Hepatocyte (in vitro differentiated cells): ENCODE data around the gene PRDM16. TPM values are rescaled to one million over a fixed set of nuclear protein-coding genes. Genes with fewer than 3 reads are reported as not detected.

Experiments used
- DNase-seq: peaks from one replicate; pipeline ENCODE4 v3.0.0-alpha.2; 2016; ENCODE audit warnings: low spot score
- H2AFZ ChIP-seq: fragments of 200-600 bp; sonication (generic); 2 replicates; pipeline ENCODE4 v1.6.0; 2016; ENCODE audit warnings: antibody characterized with exemption, mild to moderate bottlenecking
- H3K27ac ChIP-seq: fragments of 200-600 bp; sonication (generic); 2 replicates; pipeline ENCODE4 v1.5.1; 2016; ENCODE audit warnings: mild to moderate bottlenecking
- H3K27me3 ChIP-seq: fragments of 200-600 bp; sonication (generic); 2 replicates; pipeline ENCODE4 v1.6.1; 2016
- H3K36me3 ChIP-seq: fragments of 200-600 bp; sonication (generic); replicated peaks from 2 replicates; pipeline ENCODE4 v1.5.1; 2016; ENCODE audit warnings: low read depth; ENCODE audit not compliant: insufficient read depth
- H3K4me1 ChIP-seq: fragments of 200-600 bp; sonication (generic); 2 replicates; pipeline ENCODE4 v1.5.1; 2016; ENCODE audit warnings: mild to moderate bottlenecking, moderate library complexity; ENCODE audit not compliant: insufficient read depth
- H3K4me2 ChIP-seq: fragments of 200-600 bp; sonication (generic); 2 replicates; pipeline ENCODE4 v1.6.0; 2016
- H3K4me3 ChIP-seq: fragments of 200-600 bp; sonication (generic); 2 replicates; pipeline ENCODE4 v1.5.1; 2016; ENCODE audit warnings: mild to moderate bottlenecking
- H3K79me2 ChIP-seq: fragments of 200-600 bp; sonication (generic); 2 replicates; pipeline ENCODE4 v1.6.0; 2017; ENCODE audit warnings: mild to moderate bottlenecking
- H3K9me2 ChIP-seq: fragments of 200-600 bp; sonication (generic); replicated peaks from 2 replicates; pipeline ENCODE4 v1.6.0; 2017; ENCODE audit warnings: mild to moderate bottlenecking; ENCODE audit not compliant: insufficient read depth
- H3K9me3 ChIP-seq: fragments of 200-600 bp; sonication (generic); 2 replicates; pipeline ENCODE4 v1.5.1; 2016; ENCODE audit warnings: low read depth, mild to moderate bottlenecking
- H4K20me1 ChIP-seq: fragments of 200-600 bp; sonication (generic); 2 replicates; pipeline ENCODE4 v1.6.0; 2016; ENCODE audit warnings: mild to moderate bottlenecking; ENCODE audit not compliant: insufficient read depth, poor library complexity, severe bottlenecking
- CTCF ChIP-seq: fragments of 200-600 bp; sonication (generic); IDR thresholded peaks from 2 replicates; pipeline ENCODE4 v1.5.1; 2016; ENCODE audit warnings: antibody characterized with exemption, mild to moderate bottlenecking; ENCODE audit not compliant: poor library complexity
- EZH2 ChIP-seq: fragments of 200-600 bp; sonication (generic); IDR thresholded peaks from 2 replicates; pipeline ENCODE4 v1.6.1; 2016; ENCODE audit warnings: antibody characterized with exemption, mild to moderate bottlenecking, borderline replicate concordance
- EZH2phosphoT487 ChIP-seq: fragments of 200-600 bp; sonication (generic); IDR thresholded peaks from one replicate; pipeline ENCODE4 v1.6.1; 2018; ENCODE audit warnings: antibody characterized with exemption, mild to moderate bottlenecking, low read depth, moderate library complexity; ENCODE audit not compliant: unreplicated experiment, severe bottlenecking
- WGBS: methylation state at CpG from one replicate; pipeline ENCODE4 v1.1.6; 2016; ENCODE audit warnings: low lambda C conversion rate; ENCODE audit errors: missing lambda C conversion rate; 5-methylcytosine and 5-hydroxymethylcytosine counted together
- polyA plus RNA-seq: library from polyadenylated mRNA; unstranded; fragments of >200 nt; fragmentation: Nextera tagmentation; extraction: Ambion mirVana; gene quantifications from 2 replicates; pipeline ENCODE4 v1.2.1, GENCODE V29; 2016
- total RNA-seq: library from RNA; depleted of rRNA; stranded (reverse); fragments of >200 nt; gene quantifications from 2 replicates; pipeline ENCODE4 v1.2.3, GENCODE V29; 2014

PRDM16 gene
- total and polyA plus RNA-seq, 2 experiments from 2014 or later, result 8.1 to 9.9 TPM

- no peak overlapping the region for H3K27ac ChIP-seq
- H3K79me2 ChIP-seq, result no peaks in the 10 kb centered on the region
- no peaks in the 10 kb centered on the region for H3K36me3 ChIP-seq
- DNase-seq, result no peak
- whole genome bisulfite sequencing, result 69% methylated on average over 15 of the region's 15 CpGs
- no peaks in the 10 kb centered on the region for H3K9me2 ChIP-seq
- H3K4me2 ChIP-seq, result peak overlapping the region; percentile 57
- H3K4me1 ChIP-seq, result peaks cover 43% of the 10 kb centered on the region
- no peak overlapping the region for H3K4me3 ChIP-seq
- TF ChIP-seq EZH2phosphoT487 (no peak), EZH2 (no peak), CTCF (no peak)
- no peaks in the 10 kb centered on the region for H3K27me3 ChIP-seq
- H3K9me3 ChIP-seq, result no peaks in the 10 kb centered on the region
- no peaks in the 10 kb centered on the region for H4K20me1 ChIP-seq
- H2AFZ ChIP-seq, result no peak overlapping the region
Measured at GRCh38 chr1:3226191-3226590, 157.2 kb downstream of the PRDM16 start.

GRCh38 chr1:3226701-3227350 is 157.8 kb downstream of the PRDM16 start:
- no peaks in the 10 kb centered on the region for H4K20me1 ChIP-seq
- no peaks in the 10 kb centered on the region for H3K9me2 ChIP-seq
- H3K27me3 ChIP-seq, result no peaks in the 10 kb centered on the region
- peaks cover 37% of the 10 kb centered on the region for H3K4me1 ChIP-seq
- DNase-seq, result no peak
- H2AFZ ChIP-seq, result no peak overlapping the region
- TF ChIP-seq EZH2phosphoT487, result no peak
- TF ChIP-seq CTCF, result no peak
- TF ChIP-seq EZH2, result no peak
- H3K4me2 ChIP-seq, result peak overlapping the region; percentile 57
- no peak overlapping the region for H3K27ac ChIP-seq
- H3K36me3 ChIP-seq, result no peaks in the 10 kb centered on the region
- no peaks in the 10 kb centered on the region for H3K79me2 ChIP-seq
- H3K4me3 ChIP-seq, result no peak overlapping the region
- 64% methylated on average over 27 of the region's 27 CpGs for WGBS
- H3K9me3 ChIP-seq, result no peaks in the 10 kb centered on the region

- no peak overlapping the region for H3K4me3 ChIP-seq
- TF ChIP-seq EZH2 (no peak), CTCF (no peak), EZH2phosphoT487 (no peak)
- no peak overlapping the region for H3K27ac ChIP-seq
- H3K36me3 ChIP-seq, result no peaks in the 10 kb centered on the region
- 87% methylated on average over 17 of the region's 17 CpGs for WGBS
- no peaks in the 10 kb centered on the region for H4K20me1 ChIP-seq
- H3K9me2 ChIP-seq, result no peaks in the 10 kb centered on the region
- H3K79me2 ChIP-seq, result no peaks in the 10 kb centered on the region
- H2AFZ ChIP-seq, result no peak overlapping the region
- H3K9me3 ChIP-seq, result no peaks in the 10 kb centered on the region
- H3K4me1 ChIP-seq, result peaks cover 34% of the 10 kb centered on the region
- H3K4me2 ChIP-seq, result no peak overlapping the region
- no peaks in the 10 kb centered on the region for H3K27me3 ChIP-seq
- no peak for DNase-seq
Measured at GRCh38 chr1:3227351-3227704, 158.3 kb downstream of the PRDM16 start.
